Neural cell (in vitro differentiated cells): ENCODE measurements around the gene CHI3L1. TPM values are rescaled to one million over a fixed set of nuclear protein-coding genes. Genes with fewer than 3 reads are reported as not detected.

ENCODE experiments used
- H2AFZ ChIP-seq: fragments of 200-600, 300-800 bp; sonication (generic), shearing (Covaris generic); 2 replicates; pipeline ENCODE4 v1.6.0; 2014; ENCODE audit warnings: low read depth, mild to moderate bottlenecking, antibody characterized with exemption, low read length, moderate library complexity
- H3F3A ChIP-seq: fragments of 200-600 bp; shearing (Covaris generic); 2 replicates; pipeline ENCODE4 v1.6.1; 2016; ENCODE audit warnings: mild to moderate bottlenecking, moderate library complexity, mixed read lengths, antibody characterized with exemption, low read length; ENCODE audit not compliant: insufficient read depth, poor library complexity, severe bottlenecking
- H3K27ac ChIP-seq: fragments of 200-600, 300-800 bp; sonication (generic), shearing (Covaris generic); 2 replicates; pipeline ENCODE4 v1.5.1; 2014; ENCODE audit warnings: mild to moderate bottlenecking, low read length, moderate library complexity
- H3K27me3 ChIP-seq: fragments of 300-800, 200-600 bp; sonication (generic), shearing (Covaris generic); 2 replicates; pipeline ENCODE4 v1.6.0; 2014; ENCODE audit warnings: mild to moderate bottlenecking, low read depth, low read length, moderate library complexity; ENCODE audit not compliant: insufficient read depth
- H3K36me3 ChIP-seq: fragments of 300-800, 200-600 bp; sonication (generic), shearing (Covaris generic); 2 replicates; pipeline ENCODE4 v1.5.1; 2014; ENCODE audit warnings: mild to moderate bottlenecking, antibody characterized with exemption, low read length, moderate library complexity; ENCODE audit not compliant: insufficient read depth
- H3K4me2 ChIP-seq: fragments of 300-800, 200-600 bp; sonication (generic), shearing (Covaris generic); 2 replicates; pipeline ENCODE4 v1.6.0; 2014; ENCODE audit warnings: mild to moderate bottlenecking, low read length
- H3K4me3 ChIP-seq: fragments of 300-800, 200-600 bp; sonication (generic), shearing (Covaris generic); 2 replicates; pipeline ENCODE4 v1.5.1; 2014; ENCODE audit warnings: mild to moderate bottlenecking, low read length, moderate library complexity
- H3K79me2 ChIP-seq: fragments of 200-600 bp; shearing (Covaris generic); replicated peaks from 2 replicates; pipeline ENCODE4 v1.6.0; 2014; ENCODE audit warnings: mild to moderate bottlenecking, low read length, moderate library complexity; ENCODE audit not compliant: insufficient read depth
- H3K9ac ChIP-seq: fragments of 300-800, 200-600 bp; sonication (generic), shearing (Covaris generic); 2 replicates; pipeline ENCODE4 v1.6.1; 2016; ENCODE audit warnings: mild to moderate bottlenecking, low read length, mixed read lengths
- H3K9me2 ChIP-seq: fragments of 200-600 bp; shearing (Covaris generic); 2 replicates; pipeline ENCODE4 v1.6.1; 2016; ENCODE audit warnings: mild to moderate bottlenecking, low read length, mixed read lengths; ENCODE audit not compliant: insufficient read depth
- H3K9me3 ChIP-seq: fragments of 200-600, 300-800 bp; sonication (generic), shearing (Covaris generic); 2 replicates; pipeline ENCODE4 v1.6.1; 2016; ENCODE audit warnings: mild to moderate bottlenecking, mixed run types, low read length, moderate library complexity, mixed read lengths
- H4K20me1 ChIP-seq: fragments of 200-600 bp; shearing (Covaris generic); 2 replicates; pipeline ENCODE4 v1.6.1; 2016; ENCODE audit warnings: mild to moderate bottlenecking, mixed run types; ENCODE audit not compliant: insufficient read depth
- EP300 ChIP-seq: fragments of 450-650 bp; conservative IDR thresholded peaks from 2 replicates; pipeline ENCODE4 v1.6.1; 2014; ENCODE audit warnings: antibody characterized with exemption, mild to moderate bottlenecking, moderate library complexity; ENCODE audit not compliant: poor library complexity, severe bottlenecking
- EZH2 ChIP-seq: fragments of 200-600, 300-800 bp; shearing (Covaris generic), sonication (generic); IDR thresholded peaks from 2 replicates; pipeline ENCODE4 v1.6.1; 2014; ENCODE audit warnings: antibody characterized with exemption, low read length, borderline replicate concordance, mild to moderate bottlenecking; ENCODE audit not compliant: insufficient read depth, poor library complexity, severe bottlenecking
- MXI1 ChIP-seq: fragments of 450-650 bp; conservative IDR thresholded peaks from 2 replicates; pipeline ENCODE4 v1.6.1; 2014; ENCODE audit warnings: antibody characterized with exemption, mild to moderate bottlenecking; ENCODE audit not compliant: poor library complexity, severe bottlenecking
- POLR2AphosphoS5 ChIP-seq: IDR thresholded peaks from 2 replicates; pipeline ENCODE4 v1.6.1; 2012
- RAD21 ChIP-seq: fragments of 450-650 bp; conservative IDR thresholded peaks from 2 replicates; pipeline ENCODE4 v1.6.1; 2014; ENCODE audit warnings: antibody characterized with exemption, mild to moderate bottlenecking, moderate library complexity
- SMC3 ChIP-seq: fragments of 450-650 bp; conservative IDR thresholded peaks from 2 replicates; pipeline ENCODE4 v1.6.1; 2014; ENCODE audit warnings: antibody characterized with exemption, mild to moderate bottlenecking, moderate library complexity; ENCODE audit not compliant: poor library complexity
- TAF1 ChIP-seq: IDR thresholded peaks from 2 replicates; pipeline ENCODE4 v1.6.1; 2012; ENCODE audit warnings: low read depth
- polyA plus RNA-seq: library from polyadenylated mRNA; depleted of rRNA; stranded (reverse); fragments of >200 nt; gene quantifications from 2 replicates; pipeline ENCODE4 v1.2.3, GENCODE V29; 2014
- TF ChIP-seq, protein P1 (sequence below): fragments of 450-650 bp; IDR thresholded peaks from 2 replicates; pipeline ENCODE4 v1.5.1; 2014; ENCODE audit warnings: antibody characterized with exemption, mild to moderate bottlenecking, moderate library complexity; ENCODE audit not compliant: poor library complexity, severe bottlenecking
- TF ChIP-seq, protein P2 (sequence below): IDR thresholded peaks from 2 replicates; pipeline ENCODE4 v1.6.1; 2012; ENCODE audit warnings: borderline replicate concordance

The CHI3L1 gene
- polyA plus RNA-seq, 1 donor from 2014 or later: not detected

DNA sequence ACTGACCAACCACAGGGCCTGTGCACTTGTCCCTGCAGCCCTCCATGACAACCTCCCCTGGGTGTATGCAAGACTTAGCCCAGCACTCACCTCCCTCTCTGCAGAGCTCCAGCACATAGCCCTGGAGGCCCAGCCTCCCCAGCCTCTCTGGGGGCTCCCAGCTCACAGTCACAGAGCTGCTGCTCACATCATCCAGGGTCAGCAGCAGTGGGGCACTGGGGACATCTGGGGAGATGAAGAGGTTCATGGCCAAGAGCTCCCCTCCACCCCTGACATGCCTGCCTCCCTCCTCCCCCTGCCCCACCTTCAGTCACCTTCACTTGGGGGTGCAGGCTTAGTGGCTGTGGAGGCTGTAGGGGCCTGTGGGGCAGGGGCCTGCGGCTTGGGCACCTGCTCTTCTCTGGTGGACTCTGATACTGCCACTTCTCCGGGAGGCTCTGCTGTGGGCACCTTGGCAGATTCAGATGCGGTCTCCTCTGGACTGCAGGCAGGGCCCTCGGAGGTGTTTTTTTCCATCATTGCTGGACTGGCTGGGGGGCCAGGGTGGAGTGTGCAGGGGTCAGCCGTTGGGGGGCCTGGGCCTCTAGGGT is 11.2 kb downstream of the CHI3L1 start, which contains the start of gene MYBPH:
Gene MYBPH, minus strand, starts transcription at position 590 of the 590 bp plus-strand sequence. Its CDS starts 71 bp downstream, at position 519.
- Histone ChIP-seq H3K27ac (no peak within 1 kb of the TSS), H3K4me2 (no peak within 1 kb of the TSS), H3F3A (no peaks in the 10 kb centered on the region), H3K4me3 (no peak within 1 kb of the TSS), H3K9me3 (no peaks in the 10 kb centered on the region), H3K9ac (no peak within 1 kb of the TSS), H4K20me1 (no peaks in the 10 kb centered on the region), H3K27me3 (no peaks in the 10 kb centered on the region), H3K36me3 (no peaks in the 10 kb centered on the region), H3K9me2 (no peaks in the 10 kb centered on the region), H2AFZ (no peak within 1 kb of the TSS), H3K79me2 (no peaks in the 10 kb centered on the region)
- TF ChIP-seq EZH2 (no peak), TAF1 (no peak), MXI1 (no peak), EP300 (no peak), SMC3 (no peak), POLR2AphosphoS5 (no peak), RAD21 (no peak)
- TF ChIP-seq, protein P1, sequence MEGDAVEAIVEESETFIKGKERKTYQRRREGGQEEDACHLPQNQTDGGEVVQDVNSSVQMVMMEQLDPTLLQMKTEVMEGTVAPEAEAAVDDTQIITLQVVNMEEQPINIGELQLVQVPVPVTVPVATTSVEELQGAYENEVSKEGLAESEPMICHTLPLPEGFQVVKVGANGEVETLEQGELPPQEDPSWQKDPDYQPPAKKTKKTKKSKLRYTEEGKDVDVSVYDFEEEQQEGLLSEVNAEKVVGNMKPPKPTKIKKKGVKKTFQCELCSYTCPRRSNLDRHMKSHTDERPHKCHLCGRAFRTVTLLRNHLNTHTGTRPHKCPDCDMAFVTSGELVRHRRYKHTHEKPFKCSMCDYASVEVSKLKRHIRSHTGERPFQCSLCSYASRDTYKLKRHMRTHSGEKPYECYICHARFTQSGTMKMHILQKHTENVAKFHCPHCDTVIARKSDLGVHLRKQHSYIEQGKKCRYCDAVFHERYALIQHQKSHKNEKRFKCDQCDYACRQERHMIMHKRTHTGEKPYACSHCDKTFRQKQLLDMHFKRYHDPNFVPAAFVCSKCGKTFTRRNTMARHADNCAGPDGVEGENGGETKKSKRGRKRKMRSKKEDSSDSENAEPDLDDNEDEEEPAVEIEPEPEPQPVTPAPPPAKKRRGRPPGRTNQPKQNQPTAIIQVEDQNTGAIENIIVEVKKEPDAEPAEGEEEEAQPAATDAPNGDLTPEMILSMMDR: no peak
- TF ChIP-seq, protein P2, sequence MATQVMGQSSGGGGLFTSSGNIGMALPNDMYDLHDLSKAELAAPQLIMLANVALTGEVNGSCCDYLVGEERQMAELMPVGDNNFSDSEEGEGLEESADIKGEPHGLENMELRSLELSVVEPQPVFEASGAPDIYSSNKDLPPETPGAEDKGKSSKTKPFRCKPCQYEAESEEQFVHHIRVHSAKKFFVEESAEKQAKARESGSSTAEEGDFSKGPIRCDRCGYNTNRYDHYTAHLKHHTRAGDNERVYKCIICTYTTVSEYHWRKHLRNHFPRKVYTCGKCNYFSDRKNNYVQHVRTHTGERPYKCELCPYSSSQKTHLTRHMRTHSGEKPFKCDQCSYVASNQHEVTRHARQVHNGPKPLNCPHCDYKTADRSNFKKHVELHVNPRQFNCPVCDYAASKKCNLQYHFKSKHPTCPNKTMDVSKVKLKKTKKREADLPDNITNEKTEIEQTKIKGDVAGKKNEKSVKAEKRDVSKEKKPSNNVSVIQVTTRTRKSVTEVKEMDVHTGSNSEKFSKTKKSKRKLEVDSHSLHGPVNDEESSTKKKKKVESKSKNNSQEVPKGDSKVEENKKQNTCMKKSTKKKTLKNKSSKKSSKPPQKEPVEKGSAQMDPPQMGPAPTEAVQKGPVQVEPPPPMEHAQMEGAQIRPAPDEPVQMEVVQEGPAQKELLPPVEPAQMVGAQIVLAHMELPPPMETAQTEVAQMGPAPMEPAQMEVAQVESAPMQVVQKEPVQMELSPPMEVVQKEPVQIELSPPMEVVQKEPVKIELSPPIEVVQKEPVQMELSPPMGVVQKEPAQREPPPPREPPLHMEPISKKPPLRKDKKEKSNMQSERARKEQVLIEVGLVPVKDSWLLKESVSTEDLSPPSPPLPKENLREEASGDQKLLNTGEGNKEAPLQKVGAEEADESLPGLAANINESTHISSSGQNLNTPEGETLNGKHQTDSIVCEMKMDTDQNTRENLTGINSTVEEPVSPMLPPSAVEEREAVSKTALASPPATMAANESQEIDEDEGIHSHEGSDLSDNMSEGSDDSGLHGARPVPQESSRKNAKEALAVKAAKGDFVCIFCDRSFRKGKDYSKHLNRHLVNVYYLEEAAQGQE: no peak

DNA sequence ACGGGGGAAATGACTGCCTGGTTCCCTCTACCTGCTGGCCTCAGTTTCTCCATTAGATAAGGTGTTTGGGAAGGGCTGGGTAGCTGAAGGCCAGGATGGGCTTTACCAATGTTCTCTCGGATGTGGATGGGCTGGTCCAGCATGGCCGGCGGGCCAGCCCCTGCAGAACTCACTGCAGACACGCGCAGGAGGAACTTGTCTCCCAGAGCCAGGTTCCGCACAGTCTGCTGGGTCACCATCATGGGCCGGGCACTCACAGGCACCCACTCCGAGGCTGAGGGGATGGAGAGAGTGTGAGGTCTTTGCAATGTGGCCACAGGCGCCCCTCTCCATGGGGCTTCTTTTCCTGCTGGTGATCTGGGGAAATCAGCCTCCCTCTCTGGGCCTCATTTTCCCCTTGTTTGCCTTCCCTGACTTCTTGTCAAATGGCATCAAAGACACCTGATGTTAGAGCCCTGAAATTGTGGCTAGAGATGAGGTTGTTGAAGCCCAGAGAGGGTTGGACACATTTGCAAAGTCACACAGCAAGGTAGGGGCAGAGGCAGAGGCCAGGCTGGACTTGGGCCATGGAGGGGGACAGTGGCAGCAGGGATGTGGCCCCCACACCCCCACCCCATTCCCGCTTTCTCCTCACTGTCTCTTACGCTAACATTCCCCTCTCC is 12.0 kb downstream of the CHI3L1 start:
- no peak overlapping the region for H2AFZ ChIP-seq
- no peak overlapping the region for H3K4me2 ChIP-seq

More for the DNA sequence above, 12.0 kb downstream of the CHI3L1 start:
- H3K9me2 ChIP-seq: no peaks in the 10 kb centered on the region
- H3K4me3 ChIP-seq: no peak overlapping the region
- no peaks in the 10 kb centered on the region for H3K36me3 ChIP-seq
- no peaks in the 10 kb centered on the region for H4K20me1 ChIP-seq
- TF ChIP-seq EP300 (no peak), POLR2AphosphoS5 (no peak), TAF1 (no peak), EZH2 (no peak), SMC3 (no peak), MXI1 (no peak)
- TF ChIP-seq, protein P2: no peak
- H3K27ac ChIP-seq: no peak overlapping the region
- no peaks in the 10 kb centered on the region for H3K9me3 ChIP-seq
- no peak overlapping the region for H3K9ac ChIP-seq
- H3K79me2 ChIP-seq: no peaks in the 10 kb centered on the region
- no peaks in the 10 kb centered on the region for H3F3A ChIP-seq
- no peaks in the 10 kb centered on the region for H3K27me3 ChIP-seq
